GM12872 (cell line): ENCODE data around the gene OXCT2.

Experiments used
- TF ChIP-seq, protein P1 (sequence below): IDR thresholded peaks from 3 replicates; pipeline ENCODE4 v1.5.1; 2011; ENCODE audit warnings: low read depth, mild to moderate bottlenecking, low read length, moderate library complexity; ENCODE audit not compliant: insufficient read depth

The OXCT2 gene

DNA sequence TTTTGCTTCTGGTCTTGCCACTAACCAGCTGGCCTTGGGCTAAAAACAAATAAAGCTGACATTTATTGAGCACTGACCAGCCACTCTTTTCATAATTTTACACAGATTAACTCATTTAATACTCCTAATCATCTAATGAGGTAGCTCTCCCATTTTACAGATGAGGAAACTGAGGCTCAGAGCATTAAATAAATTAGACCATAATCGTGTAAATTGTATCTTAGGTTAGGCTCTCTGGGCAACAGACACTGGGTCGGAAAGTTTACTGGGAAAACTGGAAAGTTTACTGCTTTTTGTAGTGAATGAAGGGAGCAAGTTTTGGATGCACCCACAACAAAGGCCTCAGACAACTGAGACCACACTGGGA is 10.2 kb upstream of the OXCT2 start:
- TF ChIP-seq, protein P1, sequence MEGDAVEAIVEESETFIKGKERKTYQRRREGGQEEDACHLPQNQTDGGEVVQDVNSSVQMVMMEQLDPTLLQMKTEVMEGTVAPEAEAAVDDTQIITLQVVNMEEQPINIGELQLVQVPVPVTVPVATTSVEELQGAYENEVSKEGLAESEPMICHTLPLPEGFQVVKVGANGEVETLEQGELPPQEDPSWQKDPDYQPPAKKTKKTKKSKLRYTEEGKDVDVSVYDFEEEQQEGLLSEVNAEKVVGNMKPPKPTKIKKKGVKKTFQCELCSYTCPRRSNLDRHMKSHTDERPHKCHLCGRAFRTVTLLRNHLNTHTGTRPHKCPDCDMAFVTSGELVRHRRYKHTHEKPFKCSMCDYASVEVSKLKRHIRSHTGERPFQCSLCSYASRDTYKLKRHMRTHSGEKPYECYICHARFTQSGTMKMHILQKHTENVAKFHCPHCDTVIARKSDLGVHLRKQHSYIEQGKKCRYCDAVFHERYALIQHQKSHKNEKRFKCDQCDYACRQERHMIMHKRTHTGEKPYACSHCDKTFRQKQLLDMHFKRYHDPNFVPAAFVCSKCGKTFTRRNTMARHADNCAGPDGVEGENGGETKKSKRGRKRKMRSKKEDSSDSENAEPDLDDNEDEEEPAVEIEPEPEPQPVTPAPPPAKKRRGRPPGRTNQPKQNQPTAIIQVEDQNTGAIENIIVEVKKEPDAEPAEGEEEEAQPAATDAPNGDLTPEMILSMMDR = no peak

GRCh38 chr1:39779821-39780220 is 8.7 kb upstream of the OXCT2 start:
- TF ChIP-seq, protein P1 = no peak

DNA sequence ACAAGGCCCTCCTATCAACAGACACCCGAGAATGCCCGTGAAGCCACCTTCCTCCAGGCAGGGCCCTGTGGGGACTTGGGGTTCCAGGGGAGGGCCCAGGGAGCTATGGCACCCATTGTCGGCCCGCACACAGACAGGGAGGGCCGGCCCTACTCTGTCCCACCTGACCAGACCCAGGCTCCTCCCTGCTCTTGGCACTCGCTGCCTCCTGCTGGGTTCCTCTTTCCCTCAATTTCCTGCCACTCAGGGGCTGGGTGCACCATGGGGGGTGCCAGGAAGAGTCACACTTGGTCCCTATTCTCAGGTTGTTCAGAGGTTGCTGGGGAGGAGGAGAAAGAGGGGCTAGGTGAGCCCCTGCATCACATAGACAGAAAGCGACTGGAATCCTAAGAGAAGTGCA is 8.0 kb upstream of the OXCT2 start:
- TF ChIP-seq, protein P1 = no peak

DNA sequence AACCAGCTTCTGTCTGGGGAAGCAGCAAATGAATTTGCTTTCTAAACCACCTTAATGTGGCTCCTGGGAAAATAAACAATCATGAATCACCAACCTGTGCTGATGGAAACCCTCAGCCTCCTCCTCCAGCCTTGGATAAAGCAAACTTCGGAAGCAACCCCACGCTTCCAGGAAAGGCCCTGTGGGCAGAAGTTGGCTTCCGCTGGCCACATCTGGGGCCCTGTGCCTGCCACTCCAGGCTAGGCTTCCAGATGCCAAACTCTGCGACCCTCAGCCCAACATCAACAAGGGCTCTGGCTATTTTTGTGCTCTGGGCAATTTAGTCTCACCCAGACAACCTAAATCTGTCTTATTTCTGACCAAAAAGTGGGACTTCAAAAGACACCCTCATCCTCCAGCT is 6.2 kb upstream of the OXCT2 start:
- TF ChIP-seq, protein P1 = no peak

GRCh38 chr1:39776886-39777285 is 5.7 kb upstream of the OXCT2 start:
- TF ChIP-seq, protein P1 = no peak

- TF ChIP-seq, protein P1 = no peak
Measured at GRCh38 chr1:39776400-39776713, 5.2 kb upstream of the OXCT2 start.

GRCh38 chr1:39762550-39763540 is 8.3 kb downstream of the OXCT2 start:
- TF ChIP-seq, protein P1 = no peak
